GM12892 (cell line): ENCODE measurements around the gene VSIR.

ENCODE experiments used
- POLR2A ChIP-seq: IDR thresholded peaks from 2 replicates; pipeline ENCODE4 v1.6.1; 2011; ENCODE audit warnings: low read depth, low read length, control low read depth
- POLR2AphosphoS5 ChIP-seq: IDR thresholded peaks from 2 replicates; pipeline ENCODE4 v1.6.1; 2011; ENCODE audit warnings: low read depth, low read length, control low read depth
- TAF1 ChIP-seq: IDR thresholded peaks from 2 replicates; pipeline ENCODE4 v1.6.1; 2011; ENCODE audit warnings: low read depth, mild to moderate bottlenecking, control low read depth, low read length, borderline replicate concordance

DNA sequence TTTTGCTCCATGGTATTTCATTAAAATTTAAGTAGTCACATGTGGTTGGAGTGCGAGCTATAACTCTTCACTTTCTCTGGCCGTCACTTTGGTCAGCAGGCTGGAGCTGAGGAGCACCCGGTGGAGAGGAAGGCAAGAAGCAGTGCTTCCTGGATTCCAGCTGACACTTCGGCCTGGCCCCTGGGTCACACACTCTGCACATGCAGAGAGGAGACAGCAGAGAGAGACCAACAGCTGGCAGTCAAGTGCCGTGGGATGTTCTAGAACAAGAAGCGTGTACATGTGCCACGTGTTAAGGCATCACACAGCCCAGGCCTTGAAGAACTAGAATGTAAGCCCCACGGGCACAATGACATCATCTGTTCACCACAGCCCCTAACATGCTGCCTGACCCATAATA is 47.6 kb upstream of the VSIR start:
- TF ChIP-seq POLR2A, result no peak
- TF ChIP-seq POLR2AphosphoS5, result no peak
- no peak for TF ChIP-seq TAF1
